GM15510 (cell line): ENCODE results near the gene MATN4.

Experiments
- POLR2A ChIP-seq: IDR thresholded peaks from 3 replicates; pipeline ENCODE4 v1.6.1; 2011; ENCODE audit warnings: borderline replicate concordance; ENCODE audit not compliant: insufficient read length; ENCODE audit errors: extremely low read depth

Gene MATN4

DNA sequence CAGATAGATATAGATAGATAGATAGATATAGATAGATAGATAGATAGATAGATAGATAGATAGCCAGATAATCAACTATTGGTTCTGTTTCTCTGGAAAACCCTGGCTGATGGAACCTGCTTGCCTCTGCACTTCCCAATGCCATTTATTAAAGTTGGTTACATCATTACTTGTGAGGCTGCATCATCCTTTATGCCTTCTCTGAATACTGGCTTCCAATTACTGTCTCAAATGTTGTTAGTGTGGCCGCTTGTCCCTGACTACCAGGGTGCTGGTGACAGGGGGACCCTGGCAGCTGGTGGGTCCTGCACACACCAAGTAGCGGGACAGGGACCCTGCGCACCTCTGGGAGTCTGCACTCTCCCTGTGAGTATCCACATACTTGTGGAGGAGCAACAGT lies 49.8 kb downstream of the MATN4 start:
- no peak for TF ChIP-seq POLR2A

DNA sequence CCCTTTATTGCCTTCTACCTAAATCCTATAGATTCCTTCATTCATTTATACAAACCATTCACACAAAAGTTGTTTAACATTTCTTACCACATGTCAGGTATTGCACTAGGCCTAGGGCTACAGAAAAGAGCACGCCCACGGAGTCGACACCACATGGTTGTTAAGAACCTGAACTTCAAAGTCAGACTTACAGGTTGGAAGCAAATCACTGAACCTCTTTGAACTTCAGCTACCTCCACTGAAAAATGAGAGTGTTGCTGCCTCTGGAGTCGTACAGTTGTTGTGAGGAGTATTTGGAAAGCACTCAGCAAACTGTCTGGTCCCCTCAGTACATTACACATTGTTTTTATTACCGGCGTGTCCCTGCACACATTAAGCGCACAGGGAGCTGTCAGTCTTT lies 50.4 kb downstream of the MATN4 start:
- TF ChIP-seq POLR2A: no peak

DNA sequence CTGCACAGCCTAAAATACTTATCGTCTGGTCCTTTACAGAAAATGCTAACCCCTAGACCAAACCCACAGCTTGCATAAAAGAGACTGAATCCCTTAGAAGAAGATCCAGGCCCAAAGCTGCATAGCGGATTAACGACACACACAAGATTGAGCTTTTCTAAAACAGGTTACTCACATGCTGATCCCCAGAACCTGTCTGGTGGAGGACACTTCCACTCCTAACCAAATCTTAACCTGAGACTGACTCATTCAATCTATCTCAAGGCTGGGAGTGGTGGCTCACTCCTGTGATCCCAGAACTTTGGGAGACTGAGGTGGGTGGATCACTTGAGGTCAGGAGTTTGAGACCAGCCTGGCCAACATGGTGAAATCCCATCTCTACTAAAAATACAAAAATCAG lies 50.9 kb downstream of the MATN4 start:
- no peak for TF ChIP-seq POLR2A

DNA sequence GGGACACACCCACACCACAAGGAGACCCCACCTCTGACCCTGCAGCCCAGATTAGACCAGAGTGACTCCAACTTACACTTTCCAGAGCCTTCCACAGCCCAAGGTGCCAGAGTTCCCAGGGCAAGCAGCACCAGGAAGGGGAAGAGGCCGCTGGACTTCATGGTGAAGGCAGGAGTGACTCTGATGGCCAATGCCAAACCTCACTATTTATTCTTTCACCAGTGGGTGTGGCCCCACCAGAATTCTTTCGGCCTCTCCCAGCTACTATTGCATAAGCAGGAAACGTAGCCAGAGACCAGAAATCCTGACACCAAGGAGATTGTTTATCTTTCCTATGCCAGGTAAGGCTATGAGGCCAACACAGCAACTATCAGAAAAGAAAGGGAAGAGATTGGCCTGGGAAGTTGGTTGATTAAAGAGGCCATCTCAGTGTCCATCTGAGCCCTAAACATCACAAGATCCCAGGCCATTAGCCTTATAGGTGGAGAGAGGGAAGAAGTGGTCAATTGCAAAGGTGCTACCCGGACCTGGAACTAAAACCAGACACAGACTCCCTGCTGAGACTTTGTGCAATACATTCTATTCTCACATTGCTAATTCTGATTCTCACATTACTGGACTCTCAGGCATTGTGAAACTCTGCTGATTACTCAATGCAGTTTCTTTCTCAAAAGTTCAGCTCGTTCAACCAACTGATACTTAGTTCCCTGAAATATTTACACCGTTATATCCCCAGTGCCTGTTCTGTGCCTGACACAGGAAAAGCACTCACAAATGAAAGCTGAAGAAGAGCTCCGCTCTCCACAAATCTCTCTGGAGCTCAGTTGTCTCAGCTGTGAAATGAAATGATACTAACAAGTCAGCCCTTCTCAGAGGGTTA lies 53.5 kb downstream of the MATN4 start, which contains the start of gene SLPI:
TSS of gene SLPI (minus strand) at position 182 of the 880 bp plus-strand sequence. CDS start at position 161, 21 bp downstream.
- no peak for TF ChIP-seq POLR2A

DNA sequence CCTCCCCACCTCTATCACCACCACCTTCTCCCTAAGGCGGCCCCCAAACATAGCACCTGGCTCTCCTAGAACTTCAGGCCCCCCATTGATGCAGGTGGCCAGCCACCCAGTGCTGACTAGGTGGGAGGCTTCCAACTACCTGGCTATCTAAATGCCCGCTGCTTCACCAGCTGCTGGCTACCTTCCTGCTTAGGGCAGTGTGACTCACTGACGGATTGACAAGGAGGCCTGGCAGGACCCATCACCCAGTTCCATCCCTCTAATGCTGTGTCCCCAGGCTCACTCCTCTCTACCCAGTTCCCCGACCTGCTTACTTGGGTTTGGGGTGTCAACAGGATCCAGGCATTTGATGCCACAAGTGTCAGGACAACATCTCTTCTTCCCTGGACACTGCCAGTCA lies 54.8 kb downstream of the MATN4 start:
- TF ChIP-seq POLR2A: no peak

- no peak for TF ChIP-seq POLR2A
These were observed 56.1 kb downstream of the MATN4 start for GRCh38 chr20:45251884-45252560.

DNA sequence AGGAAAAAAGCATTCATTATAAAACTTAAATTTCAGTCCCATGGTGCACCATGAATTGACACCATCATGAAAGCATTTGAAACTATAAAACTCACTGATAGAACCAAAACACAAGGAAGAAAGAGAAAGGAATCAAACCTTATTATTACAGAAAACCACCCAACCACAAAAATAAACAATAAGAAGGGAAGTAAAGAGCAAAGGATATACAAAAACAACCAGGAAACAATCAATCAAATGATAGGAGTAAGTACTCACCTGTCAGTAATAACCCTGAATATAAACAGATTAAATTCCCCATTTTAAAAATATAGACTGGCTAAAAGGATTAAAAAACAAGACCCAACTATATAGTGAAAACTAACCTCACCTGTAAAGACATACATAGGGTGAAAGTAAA lies 59.5 kb downstream of the MATN4 start:
- no peak for TF ChIP-seq POLR2A

GRCh38 chr20:45247865-45248264 lies 60.2 kb downstream of the MATN4 start:
- no peak for TF ChIP-seq POLR2A

GRCh38 chr20:45246109-45246508 lies 62.0 kb downstream of the MATN4 start:
- TF ChIP-seq POLR2A: no peak
